ENCODE measurements around the gene LRRC15.
A peak's percentile ranks its signal among the peaks of the same experiment; 100 is the strongest.

LRRC15 gene

DNA sequence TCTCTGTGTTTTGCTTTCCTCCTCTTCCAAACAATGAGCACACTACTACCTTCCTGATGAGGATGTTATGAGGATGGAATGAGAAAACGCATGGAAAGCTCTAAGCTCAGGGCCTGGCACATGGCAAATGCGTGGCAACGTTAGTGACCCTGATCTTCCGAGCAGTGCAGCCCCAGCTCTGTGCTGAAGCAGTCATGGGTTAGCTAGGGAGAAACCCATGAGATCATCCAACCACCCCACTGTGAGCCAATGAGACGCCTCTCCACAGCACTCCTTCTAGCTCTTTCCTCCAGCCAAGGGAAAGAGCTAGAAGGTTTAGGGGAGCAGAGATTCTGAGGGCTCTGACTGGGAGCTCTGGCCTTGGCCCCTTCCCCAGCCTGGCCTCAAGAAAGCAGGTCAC, 22.9 kb downstream of the LRRC15 start:
- Histone ChIP-seq H2AFZ (ENCODE audit: low read length) (no peak overlapping the region), H3K4me3 (ENCODE audit: low read depth, low read length, poor library complexity, severe bottlenecking) (no peak overlapping the region), H3K27ac (ENCODE audit: low read depth, low read length, poor library complexity, severe bottlenecking) (no peak overlapping the region), H3K9me2 (ENCODE audit: low read depth, low read length) (no peaks in the 10 kb centered on the region), H3K9me3 (ENCODE audit: low read length) (no peaks in the 10 kb centered on the region), H4K20me1 (ENCODE audit: insufficient read depth, low read length) (no peaks in the 10 kb centered on the region), H3K9ac (ENCODE audit: low read length) (no peak overlapping the region), H3K4me1 (ENCODE audit: insufficient read depth, low read length, severe bottlenecking) (no peaks in the 10 kb centered on the region), H3K79me2 (ENCODE audit: insufficient read depth, low read length) (no peaks in the 10 kb centered on the region), H3K27me3 (ENCODE audit: insufficient read depth, low read length) (no peaks in the 10 kb centered on the region; the same call in 1 of the 2 replicates), H3K36me3 (ENCODE audit: insufficient read depth, low read length) (no peaks in the 10 kb centered on the region), H3K4me2 (ENCODE audit: low read length) (no peak overlapping the region), H3F3A (ENCODE audit: insufficient read depth, low read length) (no peaks in the 10 kb centered on the region)
- no peak for TF ChIP-seq EZH2 (IDR thresholded peaks at IDR 0.05; ENCODE audit: borderline replicate concordance, low read length)
- TF ChIP-seq, protein P1, sequence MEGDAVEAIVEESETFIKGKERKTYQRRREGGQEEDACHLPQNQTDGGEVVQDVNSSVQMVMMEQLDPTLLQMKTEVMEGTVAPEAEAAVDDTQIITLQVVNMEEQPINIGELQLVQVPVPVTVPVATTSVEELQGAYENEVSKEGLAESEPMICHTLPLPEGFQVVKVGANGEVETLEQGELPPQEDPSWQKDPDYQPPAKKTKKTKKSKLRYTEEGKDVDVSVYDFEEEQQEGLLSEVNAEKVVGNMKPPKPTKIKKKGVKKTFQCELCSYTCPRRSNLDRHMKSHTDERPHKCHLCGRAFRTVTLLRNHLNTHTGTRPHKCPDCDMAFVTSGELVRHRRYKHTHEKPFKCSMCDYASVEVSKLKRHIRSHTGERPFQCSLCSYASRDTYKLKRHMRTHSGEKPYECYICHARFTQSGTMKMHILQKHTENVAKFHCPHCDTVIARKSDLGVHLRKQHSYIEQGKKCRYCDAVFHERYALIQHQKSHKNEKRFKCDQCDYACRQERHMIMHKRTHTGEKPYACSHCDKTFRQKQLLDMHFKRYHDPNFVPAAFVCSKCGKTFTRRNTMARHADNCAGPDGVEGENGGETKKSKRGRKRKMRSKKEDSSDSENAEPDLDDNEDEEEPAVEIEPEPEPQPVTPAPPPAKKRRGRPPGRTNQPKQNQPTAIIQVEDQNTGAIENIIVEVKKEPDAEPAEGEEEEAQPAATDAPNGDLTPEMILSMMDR (IDR thresholded peaks at IDR 0.05; ENCODE audit: low read length) = no peak

DNA sequence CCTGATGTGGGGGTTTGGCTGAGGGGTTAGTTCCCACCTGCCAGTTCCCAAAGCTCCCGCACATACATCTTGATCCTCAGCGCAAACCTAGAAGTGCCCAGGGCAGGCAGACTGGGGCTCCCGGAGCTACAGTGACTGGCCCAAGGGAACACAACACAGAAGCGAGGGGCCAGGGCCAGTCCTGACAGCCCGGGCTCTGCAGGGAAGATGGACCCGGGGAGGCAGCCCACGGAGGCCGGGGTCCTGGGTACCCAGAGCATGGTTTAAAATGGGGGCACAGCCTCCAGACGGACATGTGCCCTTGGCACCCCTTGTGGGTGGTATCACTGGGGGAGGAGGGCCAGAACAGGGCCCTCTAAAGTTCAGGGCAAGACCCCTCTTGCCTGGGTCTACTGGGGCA, 23.5 kb downstream of the LRRC15 start:
- no peaks in the 10 kb centered on the region for H3K9me3 ChIP-seq (ENCODE audit: low read length)

DNA sequence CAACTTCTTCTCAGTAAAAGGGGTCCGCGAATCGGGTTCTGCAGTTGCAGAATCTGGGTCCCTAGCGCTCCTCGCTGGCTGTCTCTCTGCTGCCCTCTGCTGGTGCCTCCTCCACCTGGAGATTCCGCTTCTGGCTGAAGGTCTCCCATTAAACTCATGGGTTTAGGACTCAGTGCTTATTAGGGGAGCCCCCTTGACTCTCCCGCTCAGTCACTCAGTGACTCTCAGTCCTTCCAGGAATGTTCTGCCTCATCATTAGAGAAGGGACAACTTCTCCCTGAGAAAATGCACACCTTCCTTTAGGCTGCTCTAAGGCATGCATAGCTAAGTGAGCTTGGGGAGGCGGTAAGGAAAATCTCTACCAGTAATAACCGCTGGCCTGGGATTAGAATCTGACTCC, 25.5 kb downstream of the LRRC15 start:
- H3K4me2 ChIP-seq (ENCODE audit: low read length) = no peak overlapping the region
- TF ChIP-seq EZH2 (IDR thresholded peaks at IDR 0.05; ENCODE audit: borderline replicate concordance, low read length) = no peak
- TF ChIP-seq, protein P1 (IDR thresholded peaks at IDR 0.05; ENCODE audit: low read length) = peak; percentile 99

More for the DNA sequence above, 23.5 kb downstream of the LRRC15 start:
- Histone ChIP-seq H3K4me1 (ENCODE audit: insufficient read depth, low read length, severe bottlenecking) (no peaks in the 10 kb centered on the region), H3K4me3 (ENCODE audit: low read depth, low read length, poor library complexity, severe bottlenecking) (no peak overlapping the region), H3F3A (ENCODE audit: insufficient read depth, low read length) (no peaks in the 10 kb centered on the region), H3K27me3 (ENCODE audit: insufficient read depth, low read length) (no peaks in the 10 kb centered on the region; the same call in 1 of the 2 replicates), H3K36me3 (ENCODE audit: insufficient read depth, low read length) (no peaks in the 10 kb centered on the region), H3K9ac (ENCODE audit: low read length) (no peak overlapping the region), H4K20me1 (ENCODE audit: insufficient read depth, low read length) (no peaks in the 10 kb centered on the region), H3K4me2 (ENCODE audit: low read length) (no peak overlapping the region), H3K27ac (ENCODE audit: low read depth, low read length, poor library complexity, severe bottlenecking) (no peak overlapping the region), H3K79me2 (ENCODE audit: insufficient read depth, low read length) (no peaks in the 10 kb centered on the region), H3K9me2 (ENCODE audit: low read depth, low read length) (no peaks in the 10 kb centered on the region), H2AFZ (ENCODE audit: low read length) (no peak overlapping the region)
- TF ChIP-seq EZH2 (IDR thresholded peaks at IDR 0.05; ENCODE audit: borderline replicate concordance, low read length) = no peak
- TF ChIP-seq, protein P1 (IDR thresholded peaks at IDR 0.05; ENCODE audit: low read length) = no peak

More for the DNA sequence above, 25.5 kb downstream of the LRRC15 start:
- Histone ChIP-seq H3K79me2 (ENCODE audit: insufficient read depth, low read length) (no peaks in the 10 kb centered on the region), H3K4me1 (ENCODE audit: insufficient read depth, low read length, severe bottlenecking) (no peaks in the 10 kb centered on the region), H3K4me3 (ENCODE audit: low read depth, low read length, poor library complexity, severe bottlenecking) (no peak overlapping the region), H2AFZ (ENCODE audit: low read length) (no peak overlapping the region), H3F3A (ENCODE audit: insufficient read depth, low read length) (no peaks in the 10 kb centered on the region), H3K9me2 (ENCODE audit: low read depth, low read length) (no peaks in the 10 kb centered on the region), H3K27ac (ENCODE audit: low read depth, low read length, poor library complexity, severe bottlenecking) (no peak overlapping the region), H3K9ac (ENCODE audit: low read length) (no peak overlapping the region), H3K9me3 (ENCODE audit: low read length) (no peaks in the 10 kb centered on the region), H4K20me1 (ENCODE audit: insufficient read depth, low read length) (no peaks in the 10 kb centered on the region), H3K36me3 (ENCODE audit: insufficient read depth, low read length) (no peaks in the 10 kb centered on the region), H3K27me3 (ENCODE audit: insufficient read depth, low read length) (no peaks in the 10 kb centered on the region; the same call in 1 of the 2 replicates)

Measured in OCI-LY1 (cell line).